NCI-H69 (cell line): Measurements from ENCODE around the gene RBPMS2.
A peak's percentile ranks its signal among the peaks of the same experiment; 100 is the strongest.

Experiments used
- DNase-seq: peaks from one replicate; lab custom pipeline; 2025; lab: John Stamatoyannopoulos, UW

The RBPMS2 gene

GRCh38 chr15:64720188-64720587 lies 55.2 kb downstream of the RBPMS2 start:
- no peak for DNase-seq

- no peak for DNase-seq
Measured at GRCh38 chr15:64717735-64718495, 57.5 kb downstream of the RBPMS2 start.

GRCh38 chr15:64717130-64717529 lies 58.3 kb downstream of the RBPMS2 start:
- DNase-seq: no peak

GRCh38 chr15:64716452-64716851 lies 58.9 kb downstream of the RBPMS2 start:
- no peak for DNase-seq

- DNase-seq: no peak
Measured at GRCh38 chr15:64713592-64713991, 61.8 kb downstream of the RBPMS2 start.

- DNase-seq: no peak
Measured at GRCh38 chr15:64712353-64712752, 63.0 kb downstream of the RBPMS2 start.

- DNase-seq: no peak
Measured at GRCh38 chr15:64710676-64711428, 64.5 kb downstream of the RBPMS2 start.

GRCh38 chr15:64706011-64706911 lies 69.1 kb downstream of the RBPMS2 start:
- DNase-seq: no peak

GRCh38 chr15:64705006-64705405 lies 70.4 kb downstream of the RBPMS2 start:
- no peak for DNase-seq

GRCh38 chr15:64703632-64703959 lies 71.8 kb downstream of the RBPMS2 start:
- no peak for DNase-seq

GRCh38 chr15:64702816-64703631 lies 72.4 kb downstream of the RBPMS2 start:
- peak; percentile 98 for DNase-seq

GRCh38 chr15:64701482-64702184 lies 73.8 kb downstream of the RBPMS2 start:
- DNase-seq: no peak

GRCh38 chr15:64701051-64701450 lies 74.3 kb downstream of the RBPMS2 start:
- no peak for DNase-seq

GRCh38 chr15:64699751-64700388 lies 75.5 kb downstream of the RBPMS2 start:
- peak; percentile 42 for DNase-seq

- no peak for DNase-seq
Measured at GRCh38 chr15:64698823-64699222, 76.6 kb downstream of the RBPMS2 start.

- peak; percentile 51 for DNase-seq
Measured at GRCh38 chr15:64697911-64698369, 77.4 kb downstream of the RBPMS2 start.

- DNase-seq: peak; percentile 61
Measured at GRCh38 chr15:64696481-64696880, 78.9 kb downstream of the RBPMS2 start.

- peak; percentile 93 for DNase-seq
Measured at GRCh38 chr15:64695561-64695992, 79.8 kb downstream of the RBPMS2 start.

- peak; percentile 44 for DNase-seq
Measured at GRCh38 chr15:64694816-64695215, 80.6 kb downstream of the RBPMS2 start.

- DNase-seq: peak; percentile 61
Measured at GRCh38 chr15:64693134-64693533, 82.3 kb downstream of the RBPMS2 start.
